ENCODE measurements around the gene USP24.
"Not testable (repeated sequence)": the region's sequence is repeated elsewhere in the genome, so short reads cannot be mapped to it uniquely, and the experiment has no call there.

Gene USP24

DNA sequence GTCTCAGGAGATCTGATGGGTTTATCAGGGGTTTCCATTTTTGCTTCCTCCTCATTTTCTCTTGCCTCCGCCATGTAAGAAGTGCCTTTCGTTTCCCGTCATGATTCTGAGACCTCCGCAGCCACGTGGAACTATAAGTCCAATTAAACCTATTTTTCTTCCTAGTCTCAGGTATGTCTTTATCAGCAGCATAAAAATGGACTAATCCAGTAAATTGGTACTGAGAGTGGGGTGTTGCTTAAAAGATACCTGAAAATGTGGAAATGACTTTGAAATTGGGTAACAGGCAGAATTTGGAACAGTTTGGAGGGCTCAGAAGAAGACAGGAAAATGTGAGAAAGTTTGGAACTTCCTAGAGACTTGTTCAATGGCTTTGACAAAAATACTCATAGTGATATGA, 184.1 kb downstream of the USP24 start:
- not testable (repeated sequence) for DNase-seq

DNA sequence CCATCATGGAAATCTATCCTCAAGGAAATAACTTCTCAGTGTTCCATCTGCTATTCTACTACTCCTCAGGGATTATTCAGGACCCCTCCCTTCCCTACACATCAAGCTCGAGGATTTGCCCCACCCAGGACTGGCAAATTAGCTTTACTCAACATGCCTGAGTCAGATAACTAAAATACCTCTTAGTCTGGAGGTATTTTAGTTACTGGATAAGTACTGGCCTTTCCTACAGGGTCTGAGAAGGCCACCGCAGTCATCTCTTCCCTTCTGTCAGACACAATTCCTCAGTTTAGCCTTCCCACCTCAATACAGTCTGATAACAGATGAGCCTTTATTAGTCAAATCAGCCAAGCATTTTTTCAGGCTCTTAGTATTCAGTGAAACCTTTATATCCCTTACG, 188.5 kb downstream of the USP24 start:
- not testable (repeated sequence) for DNase-seq

DNA sequence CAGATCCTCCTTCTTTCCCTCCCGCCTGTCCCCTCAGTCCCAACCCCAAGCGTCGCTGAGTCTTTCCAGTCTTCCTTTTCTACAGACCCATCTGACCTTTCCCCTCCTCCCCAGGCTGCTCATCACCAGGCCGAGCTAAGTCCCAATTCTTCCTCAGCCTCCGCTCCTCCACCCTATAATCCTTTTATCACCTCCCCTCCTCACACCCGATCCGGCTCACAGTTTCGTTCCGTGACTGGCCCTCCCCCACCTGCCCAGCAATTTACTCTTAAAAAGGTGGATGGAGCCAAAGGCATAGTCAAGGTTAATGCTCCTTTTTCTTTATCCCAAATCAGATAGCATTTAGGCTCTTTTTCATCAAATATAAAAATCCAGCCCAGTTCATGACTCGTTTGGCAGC, 191.0 kb downstream of the USP24 start:
- not testable (repeated sequence) for DNase-seq

DNA sequence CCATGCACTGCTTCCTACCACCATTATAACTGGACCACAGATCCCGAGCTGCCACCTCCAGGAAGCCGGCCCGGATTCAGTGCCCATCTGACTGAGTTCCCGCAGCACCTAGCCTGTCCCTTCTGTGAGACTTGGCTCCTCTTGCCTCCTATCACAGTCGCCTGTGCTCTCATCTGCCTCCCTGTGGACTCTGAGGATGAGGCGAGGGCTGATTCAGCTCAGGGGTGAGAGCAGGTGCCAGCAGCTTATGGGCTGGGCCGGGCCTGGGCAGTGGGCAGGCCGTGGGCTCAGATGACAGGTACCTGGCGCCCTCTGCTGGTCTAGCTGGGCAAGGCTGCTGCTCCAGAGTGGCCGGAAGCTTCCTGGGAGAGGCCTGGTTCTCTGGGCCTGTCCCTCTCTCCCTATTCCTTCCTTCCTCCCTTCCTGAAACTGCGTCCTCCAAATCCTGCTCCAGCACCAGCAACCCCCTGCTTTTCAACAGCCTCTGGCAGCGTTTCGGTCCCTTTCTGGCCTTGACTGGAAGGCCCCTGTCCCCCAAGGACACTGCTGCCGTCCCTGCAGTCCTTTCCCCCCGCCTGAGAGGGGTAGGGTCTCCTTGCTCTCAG, 193.1 kb downstream of the USP24 start:
- peak; percentile 81 to 86 for DNase-seq

DNA sequence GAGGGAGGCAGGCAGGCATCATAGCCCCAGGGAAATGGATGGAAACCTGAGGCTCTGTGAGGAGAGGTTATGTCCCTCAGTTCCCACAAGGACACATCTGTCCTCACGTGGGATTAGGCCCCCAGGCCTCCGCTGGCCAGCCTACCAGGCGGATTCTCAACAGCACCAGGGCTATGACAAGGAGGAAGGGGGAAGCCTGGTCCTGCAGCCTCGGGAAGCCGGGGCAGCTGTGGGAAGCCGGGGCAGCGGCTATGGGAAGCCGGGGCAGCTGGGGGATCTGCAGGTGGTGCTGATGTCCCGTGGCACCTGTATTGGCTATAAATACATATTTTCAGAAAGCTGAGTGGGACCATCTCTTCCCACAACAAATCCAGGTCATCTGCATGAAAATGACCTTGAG, 196.8 kb downstream of the USP24 start:
- DNase-seq: no peak

Data from activated T-cell treated with anti-CD3 and anti-CD28 coated beads, Interleukin-2, amount 50 U/mL, for 48 hours (primary cell).